Measurements from ENCODE around the gene PSMA1. TPM values are rescaled to one million over a fixed set of nuclear protein-coding genes. Genes with fewer than 3 reads are reported as not detected.

PSMA1 gene
- polyA plus RNA-seq, 2 of the 4 experiments (the other 2 are of a cell fraction): 299 to 370 TPM

DNA sequence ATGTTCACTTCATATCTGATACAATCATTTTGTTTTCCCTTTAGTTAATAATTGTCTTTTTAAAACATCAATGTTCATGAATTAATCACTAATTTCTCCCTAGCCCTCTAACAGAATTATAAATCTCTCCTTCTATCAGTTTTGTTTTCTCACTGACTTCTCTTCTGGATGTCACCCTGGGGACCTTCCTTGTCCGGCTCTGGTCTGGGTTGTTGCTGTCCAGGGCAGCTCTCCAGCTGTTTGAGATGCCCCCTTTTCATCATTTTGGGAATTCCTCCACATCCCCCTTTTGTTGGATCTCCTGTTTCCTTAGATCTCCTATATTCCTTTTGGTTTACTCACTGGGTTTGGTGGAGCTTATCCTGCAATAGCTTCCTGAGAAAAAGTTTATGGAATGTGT is 35.6 kb upstream of the PSMA1 start:
- no peaks in the 10 kb centered on the region for H3K9me3 ChIP-seq
- no peak overlapping the region for H3K27ac ChIP-seq
- no peak for FAIRE-seq
- no peak for ATAC-seq
- H3K4me1 ChIP-seq: no peaks in the 10 kb centered on the region
- H3K4me2 ChIP-seq: no peak overlapping the region
- POLR2A ChIA-PET: no interaction called here
- WGBS (ENCODE audit: missing lambda C conversion rate): 56% methylated on average over 1 of the region's 1 CpG
- TF ChIP-seq POLR2A (IDR thresholded peaks at IDR 0.05; ENCODE audit: low read length) (no peak), HOXB5 (CRISPR knock-in tag; IDR thresholded peaks at IDR 0.05) (no peak)
- TF ChIP-seq, protein P1, sequence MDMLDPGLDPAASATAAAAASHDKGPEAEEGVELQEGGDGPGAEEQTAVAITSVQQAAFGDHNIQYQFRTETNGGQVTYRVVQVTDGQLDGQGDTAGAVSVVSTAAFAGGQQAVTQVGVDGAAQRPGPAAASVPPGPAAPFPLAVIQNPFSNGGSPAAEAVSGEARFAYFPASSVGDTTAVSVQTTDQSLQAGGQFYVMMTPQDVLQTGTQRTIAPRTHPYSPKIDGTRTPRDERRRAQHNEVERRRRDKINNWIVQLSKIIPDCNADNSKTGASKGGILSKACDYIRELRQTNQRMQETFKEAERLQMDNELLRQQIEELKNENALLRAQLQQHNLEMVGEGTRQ (IDR thresholded peaks at IDR 0.05): no peak
- no peak overlapping the region for H3K4me3 ChIP-seq
- no peak for DNase-seq (ENCODE audit: low read depth in 1 of 2, low spot score in 1 of 2)
- CTCF ChIA-PET: interaction anchor here (1.6 kb wide), 1 partner anchor 352 kb away, joined by 4 read pairs; no protein-coding TSS in a partner anchor

- Histone ChIP-seq H3K4me1 (no peaks in the 10 kb centered on the region), H3K4me3 (no peak overlapping the region), H3K4me2 (no peak overlapping the region), H3K27ac (no peak overlapping the region), H3K9me3 (no peaks in the 10 kb centered on the region)
- ChIA-PET CTCF (interaction anchor here (1.6 kb wide), 1 partner anchor 353 kb away, joined by 4 read pairs; no protein-coding TSS in a partner anchor), POLR2A (no interaction called here)
- 55% methylated on average over 2 of the region's 2 CpGs for WGBS (ENCODE audit: missing lambda C conversion rate)
- TF ChIP-seq GATA3 (IDR thresholded peaks at IDR 0.05; ENCODE audit: borderline replicate concordance): no peak
- ATAC-seq: no peak
- no peak for DNase-seq (ENCODE audit: low read depth in 1 of 2, low spot score in 1 of 2)
- FAIRE-seq: no peak
These were observed 34.8 kb upstream of the PSMA1 start for GRCh38 chr11:14554959-14555358.

GRCh38 chr11:14552089-14552488 is 31.9 kb upstream of the PSMA1 start:
- H3K4me2 ChIP-seq: no peak overlapping the region
- FAIRE-seq (no peak), DNase-seq (ENCODE audit: low read depth in 1 of 2, low spot score in 1 of 2) (no peak), ATAC-seq (no peak)
- ChIA-PET POLR2A (no interaction called here), CTCF (no interaction called here)
- H3K4me3 ChIP-seq: no peak overlapping the region
- WGBS (ENCODE audit: missing lambda C conversion rate): 82% methylated on average over 4 of the region's 4 CpGs
- H3K27ac ChIP-seq: no peak overlapping the region
- no peaks in the 10 kb centered on the region for H3K9me3 ChIP-seq
- no peaks in the 10 kb centered on the region for H3K4me1 ChIP-seq
- TF ChIP-seq JUN (IDR thresholded peaks at IDR 0.05) (no peak), ESRRA (IDR thresholded peaks at IDR 0.05; ENCODE audit: borderline replicate concordance, low read length) (no peak), CHD2 (IDR thresholded peaks at IDR 0.05; ENCODE audit: low read length, partially characterized antibody) (no peak), HOXB13 (CRISPR knock-in tag; IDR thresholded peaks at IDR 0.05; ENCODE audit: low read depth) (no peak)
- TF ChIP-seq, protein P1 (IDR thresholded peaks at IDR 0.05): no peak

- no peak overlapping the region for H3K4me2 ChIP-seq
- ATAC-seq (no peak), DNase-seq (ENCODE audit: low read depth in 1 of 2, low spot score in 1 of 2) (no peak), FAIRE-seq (no peak)
- CTCF ChIA-PET: no interaction called here
- H3K9me3 ChIP-seq: no peaks in the 10 kb centered on the region
- POLR2A ChIA-PET: no interaction called here
- no peak overlapping the region for H3K27ac ChIP-seq
- H3K4me3 ChIP-seq: no peak overlapping the region
- H3K4me1 ChIP-seq: no peaks in the 10 kb centered on the region
- no peak for TF ChIP-seq EHF (CRISPR knock-in tag; IDR thresholded peaks at IDR 0.05)
- no peak for TF ChIP-seq NPAS2 (CRISPR knock-in tag; IDR thresholded peaks at IDR 0.05; ENCODE audit: borderline replicate concordance)
- no peak for TF ChIP-seq NR3C1 (IDR thresholded peaks at IDR 0.05)
- TF ChIP-seq, protein P1 (IDR thresholded peaks at IDR 0.05): no peak
- no peak for TF ChIP-seq BHLHE40 (IDR thresholded peaks at IDR 0.05; ENCODE audit: low read depth, low read length)
- no peak for TF ChIP-seq RCOR1 (IDR thresholded peaks at IDR 0.05; ENCODE audit: low read depth, low read length)
- TF ChIP-seq HOXB13 (CRISPR knock-in tag; IDR thresholded peaks at IDR 0.05; ENCODE audit: low read depth): no peak
- TF ChIP-seq ELK1 (IDR thresholded peaks at IDR 0.05; ENCODE audit: low read depth, low read length): no peak
- no peak for TF ChIP-seq GATA3 (IDR thresholded peaks at IDR 0.05; ENCODE audit: borderline replicate concordance)
- no peak for TF ChIP-seq RAD21 (conservative IDR thresholded peaks at IDR 0.05 in 1 of 2, IDR thresholded peaks at IDR 0.05 in 1 of 2)
- TF ChIP-seq, protein P2, sequence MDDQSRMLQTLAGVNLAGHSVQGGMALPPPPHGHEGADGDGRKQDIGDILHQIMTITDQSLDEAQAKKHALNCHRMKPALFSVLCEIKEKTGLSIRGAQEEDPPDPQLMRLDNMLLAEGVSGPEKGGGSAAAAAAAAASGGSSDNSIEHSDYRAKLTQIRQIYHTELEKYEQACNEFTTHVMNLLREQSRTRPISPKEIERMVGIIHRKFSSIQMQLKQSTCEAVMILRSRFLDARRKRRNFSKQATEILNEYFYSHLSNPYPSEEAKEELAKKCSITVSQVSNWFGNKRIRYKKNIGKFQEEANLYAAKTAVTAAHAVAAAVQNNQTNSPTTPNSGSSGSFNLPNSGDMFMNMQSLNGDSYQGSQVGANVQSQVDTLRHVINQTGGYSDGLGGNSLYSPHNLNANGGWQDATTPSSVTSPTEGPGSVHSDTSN (IDR thresholded peaks at IDR 0.05): no peak
- no peak for TF ChIP-seq POLR2A (IDR thresholded peaks at IDR 0.05; ENCODE audit: low read length)
- TF ChIP-seq MAZ (IDR thresholded peaks at IDR 0.05; ENCODE audit: borderline replicate concordance, low read depth, low read length): no peak
- TF ChIP-seq POLR2AphosphoS2 (conservative IDR thresholded peaks at IDR 0.05; ENCODE audit: low read length): no peak
- no peak for TF ChIP-seq HOXB5 (CRISPR knock-in tag; IDR thresholded peaks at IDR 0.05)
- TF ChIP-seq ZSCAN20 (CRISPR knock-in tag; IDR thresholded peaks at IDR 0.05): no peak
- TF ChIP-seq, protein P3, sequence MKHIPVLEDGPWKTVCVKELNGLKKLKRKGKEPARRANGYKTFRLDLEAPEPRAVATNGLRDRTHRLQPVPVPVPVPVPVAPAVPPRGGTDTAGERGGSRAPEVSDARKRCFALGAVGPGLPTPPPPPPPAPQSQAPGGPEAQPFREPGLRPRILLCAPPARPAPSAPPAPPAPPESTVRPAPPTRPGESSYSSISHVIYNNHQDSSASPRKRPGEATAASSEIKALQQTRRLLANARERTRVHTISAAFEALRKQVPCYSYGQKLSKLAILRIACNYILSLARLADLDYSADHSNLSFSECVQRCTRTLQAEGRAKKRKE (CRISPR knock-in tag; IDR thresholded peaks at IDR 0.05; ENCODE audit: low read depth): no peak
- no peak for TF ChIP-seq HOXA7 (CRISPR knock-in tag; IDR thresholded peaks at IDR 0.05)
- WGBS (ENCODE audit: missing lambda C conversion rate): 28% methylated on average over 2 of the region's 2 CpGs
These were observed 31.2 kb upstream of the PSMA1 start for GRCh38 chr11:14551380-14551779.

Measured in A549 (cell line).